GM23338 (cell line): ENCODE measurements around the gene DDR2. TPM values are rescaled to one million over a fixed set of nuclear protein-coding genes. Genes with fewer than 3 reads are reported as not detected.

Experiments used
- polyA plus RNA-seq: library from polyadenylated mRNA; unstranded; fragments of >200 nt; fragmentation: Nextera tagmentation; extraction: Ambion mirVana; gene quantifications from 2 replicates; pipeline ENCODE4 v1.2.1, GENCODE V29; 2016
- small RNA-seq: library from RNA; depleted of rRNA; stranded (forward); fragments of <200 nt; gene quantifications from one replicate; pipeline ENCODE3, GENCODE V24; 2014; ENCODE audit warnings: low replicate concordance
- total RNA-seq: library from RNA; depleted of rRNA; stranded (reverse); fragments of >200 nt; shearing (Covaris generic); gene quantifications from 2 replicates; pipeline ENCODE4 v1.2.3, GENCODE V29; 2014; rRNA removed

DDR2 gene
- total and polyA plus RNA-seq, 2 experiments from 2014 or later = 0.66 to 1.8 TPM

Small RNA genes within 50 kb of the gene (small RNA-seq; reads per million reads assigned to genes)
- gene RN7SL861P = not detected

Other genes starting within 250 kb of the DDR2 start
- not detected in 2 replicates for gene SH2D1B, start 220.3 kb upstream of the DDR2 start, total RNA-seq
- gene SH2D1B, start 220.3 kb upstream of the DDR2 start, polyA plus RNA-seq = not detected in 2 replicates
- gene UHMK1, start 134.6 kb upstream of the DDR2 start, total RNA-seq = 28.3 and 30.2 TPM in 2 replicates
- gene UHMK1, start 134.6 kb upstream of the DDR2 start, polyA plus RNA-seq = 7.2 and 8.6 TPM in 2 replicates
- gene UAP1, start 70.7 kb upstream of the DDR2 start, total RNA-seq = 32.9 and 33.3 TPM in 2 replicates
- 24.0 and 26.7 TPM in 2 replicates for gene UAP1, start 70.7 kb upstream of the DDR2 start, polyA plus RNA-seq
- 30.9 and 42.8 TPM in 2 replicates for gene HSD17B7, start 158.2 kb downstream of the DDR2 start, total RNA-seq
- 29.1 and 31.9 TPM in 2 replicates for gene HSD17B7, start 158.2 kb downstream of the DDR2 start, polyA plus RNA-seq
- gene CCDC190, start 228.7 kb downstream of the DDR2 start, total RNA-seq = not detected in 2 replicates
- gene CCDC190, start 228.7 kb downstream of the DDR2 start, polyA plus RNA-seq = not detected in 2 replicates